HG03565 (cell line): ENCODE measurements around the gene DNAAF8.

Experiments
- ATAC-seq: cut with Tn5 transposase; IDR thresholded peaks from one replicate; pipeline ENCODE4 v1.9.1; 2021; ENCODE audit warnings: mild to moderate bottlenecking, moderate library complexity; ENCODE audit not compliant: unreplicated experiment

Gene DNAAF8

GRCh38 chr16:4734063-4734729 is at the start of gene DNAAF8, which contains the start of gene ANKS3:
Gene DNAAF8, plus strand, starts transcription at chr16:4734537. Its CDS starts 1,978 bp downstream, at chr16:4736515.
Gene ANKS3, minus strand, starts transcription at chr16:4734271. Its CDS starts 4,122 bp downstream, at chr16:4730149.
- ATAC-seq: peak; percentile 77

DNA sequence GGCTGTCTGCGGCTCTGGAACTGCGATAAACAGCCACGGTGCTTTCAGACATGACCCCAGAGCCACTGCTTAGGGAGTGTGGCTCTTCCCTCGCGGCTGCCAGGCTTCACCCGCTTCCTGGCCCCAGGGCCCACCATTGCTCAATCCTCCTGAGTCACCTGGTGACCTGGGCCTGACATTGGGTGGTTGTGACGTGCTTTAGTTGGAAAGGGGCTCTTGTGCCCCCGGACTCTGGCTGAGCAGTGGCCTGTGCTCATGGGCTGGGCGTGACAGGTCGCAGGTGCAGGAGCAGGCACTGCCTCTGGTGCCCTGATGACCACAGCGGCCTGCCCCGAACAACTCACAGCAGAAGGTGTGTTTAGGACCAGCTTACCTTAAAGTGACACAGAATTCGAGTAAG is 49.6 kb upstream of the DNAAF8 start:
- no peak for ATAC-seq

DNA sequence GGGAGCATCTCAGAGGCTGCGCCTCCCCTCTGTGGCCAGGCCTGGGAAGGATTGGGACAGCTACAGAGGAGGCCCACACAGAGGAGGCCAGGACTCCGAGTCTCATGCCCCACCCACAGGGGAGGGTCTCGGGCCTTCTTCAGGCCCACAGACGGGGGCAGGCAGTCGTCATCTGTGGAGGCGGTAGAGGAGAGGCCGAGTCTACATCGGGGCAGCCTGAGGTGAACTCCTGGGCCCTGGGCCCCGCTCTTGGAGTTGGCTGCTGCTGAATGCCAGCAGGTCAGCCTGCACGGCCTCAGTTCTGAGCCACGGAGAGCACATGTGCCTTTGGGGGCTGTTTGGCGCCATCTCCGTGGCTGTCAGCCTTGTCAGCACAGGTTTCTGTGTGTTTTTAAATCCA is 49.0 kb upstream of the DNAAF8 start:
- ATAC-seq: no peak

- no peak for ATAC-seq
Measured at GRCh38 chr16:4685776-4686496, 48.4 kb upstream of the DNAAF8 start.

DNA sequence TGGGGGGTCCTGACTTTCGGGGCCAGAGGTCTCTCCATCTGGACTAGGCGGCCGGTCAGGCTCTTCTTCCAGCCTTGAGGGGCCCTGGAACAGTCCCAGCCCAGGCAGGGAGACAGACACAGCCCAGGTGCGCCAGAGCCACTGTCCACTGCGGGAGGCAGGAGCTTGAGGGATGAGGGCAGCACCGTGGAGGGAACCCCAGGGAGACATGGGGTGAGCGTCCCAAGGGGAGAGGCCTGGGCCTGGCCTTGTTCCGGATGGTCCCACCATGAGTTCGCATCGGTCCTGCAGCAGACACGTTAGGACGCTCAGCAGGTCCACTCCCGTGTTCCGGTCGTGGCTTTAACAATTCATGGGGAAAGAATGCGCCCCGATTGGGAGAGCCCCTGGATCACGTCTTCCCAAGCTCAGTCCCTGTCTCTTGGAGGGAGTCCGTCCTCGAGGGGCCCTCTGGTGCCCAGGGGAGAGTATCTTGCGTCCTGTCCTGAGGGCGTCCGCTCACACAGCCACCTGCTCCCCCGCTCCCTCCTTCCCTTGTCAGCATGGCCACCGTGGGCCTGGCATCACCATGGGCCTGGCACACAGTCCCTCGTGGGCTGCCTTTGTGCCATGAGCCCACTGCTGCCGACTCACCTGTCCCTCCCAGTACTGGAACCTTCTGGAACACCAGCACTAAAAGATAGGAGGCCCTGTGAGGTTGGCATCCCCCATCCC is 47.7 kb upstream of the DNAAF8 start:
- no peak for ATAC-seq

DNA sequence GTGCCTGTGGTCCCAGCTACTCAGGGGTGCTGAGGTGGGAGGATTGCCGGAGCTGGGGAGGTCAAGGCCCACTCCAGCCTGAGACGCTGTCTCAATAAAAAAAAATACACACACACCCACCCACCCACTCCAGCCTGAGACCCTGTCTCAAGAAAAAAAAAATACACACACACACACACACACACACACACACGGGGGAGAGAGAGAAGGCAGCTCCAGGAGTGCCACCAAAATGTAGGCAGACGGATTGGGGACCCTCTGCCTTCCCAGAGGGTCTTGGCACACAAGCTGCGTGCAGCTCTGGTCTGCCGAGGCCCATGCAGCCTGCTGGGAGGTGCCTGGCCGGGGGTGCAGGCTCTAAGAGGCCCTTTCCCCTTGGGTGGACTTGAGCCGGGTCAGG is 46.9 kb upstream of the DNAAF8 start:
- no peak for ATAC-seq

DNA sequence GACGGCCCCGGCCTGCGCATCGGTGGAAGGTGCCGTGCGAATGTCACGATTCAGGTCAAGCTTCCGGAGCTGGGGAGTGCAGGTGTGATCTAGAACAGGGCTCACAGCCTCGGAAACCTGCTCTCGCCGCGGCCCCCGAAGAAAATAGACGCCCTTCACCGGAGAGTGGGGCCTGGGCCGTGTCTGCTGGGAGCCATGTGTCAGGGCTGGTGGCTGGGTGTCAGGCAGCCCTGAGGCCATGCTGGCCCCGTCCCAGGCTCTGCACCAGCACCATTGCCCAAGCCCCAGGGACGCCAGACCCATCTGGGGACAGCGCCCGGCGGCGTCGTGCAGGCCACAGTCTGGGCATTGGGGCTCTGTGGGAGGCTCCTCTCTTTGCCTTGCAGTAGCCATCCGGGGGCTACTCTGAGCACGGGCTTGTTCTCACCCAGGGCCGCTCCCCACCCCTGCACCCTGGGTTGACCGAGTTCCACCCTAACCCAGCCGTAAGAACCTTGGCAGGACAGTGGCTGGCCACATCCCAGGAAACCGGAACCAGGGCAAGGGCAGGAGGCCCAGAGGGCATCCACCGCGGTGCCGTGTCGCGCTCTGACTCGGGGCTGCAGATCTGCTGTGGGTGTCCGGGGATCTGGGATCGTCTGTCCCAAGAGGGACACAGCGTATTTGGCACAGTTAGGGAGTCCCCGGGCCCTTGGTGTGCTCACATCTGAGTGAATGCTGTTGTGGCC is 46.2 kb upstream of the DNAAF8 start:
- ATAC-seq: no peak

DNA sequence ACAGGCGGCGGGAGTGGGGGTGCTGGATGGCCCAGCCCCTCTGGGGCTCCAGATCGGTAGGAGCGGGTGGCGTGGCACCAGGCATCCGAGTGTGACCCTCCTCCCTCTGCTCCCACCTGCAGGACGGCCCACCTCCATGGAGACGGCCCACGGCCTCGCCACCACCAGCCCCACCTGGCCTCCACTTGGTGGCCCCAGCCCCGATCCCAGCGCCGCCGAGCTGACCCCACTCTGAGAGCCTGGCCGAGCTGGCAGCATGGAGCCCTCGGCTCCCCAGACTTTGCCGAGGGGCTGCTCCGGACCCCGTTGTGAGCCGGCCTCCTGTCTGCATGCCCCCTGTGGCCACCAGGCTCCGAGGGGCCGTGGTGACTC is 45.7 kb upstream of the DNAAF8 start:
- no peak for ATAC-seq

DNA sequence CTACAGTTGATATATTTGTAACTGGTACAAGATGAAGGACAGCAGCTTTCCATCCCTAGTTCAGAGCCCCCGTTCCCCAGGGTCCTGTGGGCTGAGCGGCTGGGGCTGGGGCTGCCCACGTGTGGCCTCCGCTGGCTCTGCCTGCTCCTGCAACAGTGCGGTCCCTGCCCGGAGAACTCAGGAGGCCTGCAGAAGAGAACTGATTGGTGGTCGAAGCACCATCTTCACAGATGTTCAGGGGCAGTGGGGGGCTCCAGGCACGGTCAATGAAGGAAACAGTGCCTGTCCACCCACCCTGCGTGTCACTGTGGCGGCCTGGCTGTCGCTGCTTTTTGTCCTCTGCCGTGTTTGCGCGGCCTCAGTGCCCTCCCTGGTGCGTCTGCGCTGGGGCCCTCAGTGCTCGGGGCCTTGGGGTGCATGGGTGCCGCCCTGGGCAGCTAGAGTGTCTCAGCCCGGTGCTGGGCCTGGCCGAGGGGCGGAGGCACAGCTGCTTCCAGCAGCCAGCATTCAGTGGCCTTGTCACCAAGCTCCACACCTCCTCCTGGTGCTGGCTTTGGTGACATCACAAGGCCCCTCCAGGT is 45.2 kb upstream of the DNAAF8 start:
- ATAC-seq: no peak

- ATAC-seq: no peak
Measured at GRCh38 chr16:4689864-4690704, 44.3 kb upstream of the DNAAF8 start.

GRCh38 chr16:4690946-4691665 is 43.2 kb upstream of the DNAAF8 start:
- no peak for ATAC-seq

DNA sequence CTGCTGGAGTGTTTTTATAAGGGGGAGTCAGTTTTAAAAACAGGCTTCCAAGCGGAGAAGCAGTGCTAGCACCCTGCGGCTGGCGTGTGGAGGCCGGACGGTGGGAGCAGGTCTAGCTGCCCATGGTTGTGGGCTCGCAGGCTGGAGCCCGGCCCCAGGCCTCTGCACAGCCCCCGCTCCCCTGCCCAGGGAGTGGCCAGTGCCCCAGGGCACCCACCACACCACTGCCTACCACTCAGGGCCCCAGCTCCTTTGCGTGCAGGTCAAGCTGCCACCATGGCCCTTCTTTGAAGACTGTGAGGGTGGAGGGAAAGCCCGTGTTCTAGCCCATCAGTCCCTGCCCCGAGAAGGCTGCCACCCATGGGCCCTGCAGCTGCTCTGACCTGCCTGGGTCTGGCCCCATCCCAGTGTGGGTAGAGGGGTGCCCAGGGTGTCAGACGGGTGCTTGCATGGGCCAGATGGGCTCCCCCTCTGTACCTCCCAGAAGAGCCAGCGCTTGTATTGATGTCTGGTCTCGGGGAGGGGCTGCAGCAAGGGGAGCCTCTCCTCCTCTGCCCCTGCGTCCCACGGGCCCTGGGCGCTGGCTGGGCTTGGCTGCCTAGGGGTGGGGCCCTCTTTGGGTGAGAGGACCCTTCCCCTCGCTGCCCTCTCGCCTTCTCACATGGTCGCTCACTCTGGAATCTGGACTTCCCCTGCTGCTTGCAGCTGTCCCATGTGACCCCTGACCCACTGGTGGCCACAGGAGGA is 42.5 kb upstream of the DNAAF8 start:
- no peak for ATAC-seq

DNA sequence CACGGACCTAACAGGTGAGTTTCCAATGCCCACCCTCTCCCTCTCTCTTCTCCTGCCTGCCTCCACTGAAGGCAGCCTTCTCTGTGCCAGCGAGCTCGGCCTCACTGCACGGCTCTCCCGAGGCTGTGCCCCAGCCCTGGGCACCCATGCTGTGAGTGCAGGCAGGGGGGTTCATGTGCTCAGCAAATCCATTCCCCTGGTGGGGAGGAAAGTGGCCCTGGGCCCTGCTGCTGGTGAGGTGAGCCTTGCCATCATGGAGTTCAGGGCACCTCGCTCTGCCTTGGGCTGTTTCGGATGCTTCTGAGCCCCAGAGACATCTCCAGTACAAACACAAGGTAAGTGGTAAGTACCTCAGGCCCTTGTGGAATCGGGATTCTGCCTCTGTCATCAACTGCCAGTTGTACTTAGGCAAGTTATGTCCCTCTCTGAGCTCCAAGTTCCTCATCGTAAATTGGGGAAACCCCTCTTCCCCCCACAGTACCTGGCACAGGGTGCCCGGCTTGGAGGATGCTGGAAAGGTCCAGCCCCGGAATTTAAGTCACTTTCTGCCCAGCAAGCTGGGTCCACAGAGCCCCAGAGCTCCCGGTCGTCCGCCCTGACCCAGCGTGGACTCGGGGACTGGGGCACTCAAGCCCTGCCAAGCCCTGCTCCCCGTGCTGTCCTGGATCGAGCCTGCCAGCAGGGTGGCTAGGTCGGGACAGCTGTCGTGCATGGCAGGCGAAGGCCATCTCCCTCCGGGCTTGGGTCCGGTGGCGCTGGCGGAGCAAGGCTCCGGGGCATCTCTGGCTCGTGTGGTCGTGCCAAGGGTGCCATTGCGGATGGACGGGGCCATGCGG is 41.7 kb upstream of the DNAAF8 start:
- peak; percentile 1 for ATAC-seq

GRCh38 chr16:4693296-4693955 is 40.9 kb upstream of the DNAAF8 start, which contains the start of gene NUDT16L1:
Gene NUDT16L1, plus strand, starts transcription at chr16:4693562. Its CDS starts 165 bp downstream, at chr16:4693727.
- peak; percentile 94 for ATAC-seq

GRCh38 chr16:4693956-4694641 is 40.2 kb upstream of the DNAAF8 start:
- no peak for ATAC-seq

GRCh38 chr16:4694642-4695451 is 39.5 kb upstream of the DNAAF8 start:
- ATAC-seq: no peak
